Stimulated activated CD8-positive, alpha-beta memory T cell treated with anti-CD3 and anti-CD28 coated beads, Interleukin-15, amount 100 ng/mL, for 1 hour (primary cell): ENCODE measurements around the gene ANXA11.
A peak's percentile ranks its signal among the peaks of the same experiment; 100 is the strongest.
"Not testable (repeated sequence)": the region's sequence is repeated elsewhere in the genome, so short reads cannot be mapped to it uniquely, and the experiment has no call there.

Experiments used
- DNase-seq: peaks from one replicate; pipeline ENCODE4 v3.0.0-alpha.2; 2020; ENCODE audit warnings: low read depth

ANXA11 gene

DNA sequence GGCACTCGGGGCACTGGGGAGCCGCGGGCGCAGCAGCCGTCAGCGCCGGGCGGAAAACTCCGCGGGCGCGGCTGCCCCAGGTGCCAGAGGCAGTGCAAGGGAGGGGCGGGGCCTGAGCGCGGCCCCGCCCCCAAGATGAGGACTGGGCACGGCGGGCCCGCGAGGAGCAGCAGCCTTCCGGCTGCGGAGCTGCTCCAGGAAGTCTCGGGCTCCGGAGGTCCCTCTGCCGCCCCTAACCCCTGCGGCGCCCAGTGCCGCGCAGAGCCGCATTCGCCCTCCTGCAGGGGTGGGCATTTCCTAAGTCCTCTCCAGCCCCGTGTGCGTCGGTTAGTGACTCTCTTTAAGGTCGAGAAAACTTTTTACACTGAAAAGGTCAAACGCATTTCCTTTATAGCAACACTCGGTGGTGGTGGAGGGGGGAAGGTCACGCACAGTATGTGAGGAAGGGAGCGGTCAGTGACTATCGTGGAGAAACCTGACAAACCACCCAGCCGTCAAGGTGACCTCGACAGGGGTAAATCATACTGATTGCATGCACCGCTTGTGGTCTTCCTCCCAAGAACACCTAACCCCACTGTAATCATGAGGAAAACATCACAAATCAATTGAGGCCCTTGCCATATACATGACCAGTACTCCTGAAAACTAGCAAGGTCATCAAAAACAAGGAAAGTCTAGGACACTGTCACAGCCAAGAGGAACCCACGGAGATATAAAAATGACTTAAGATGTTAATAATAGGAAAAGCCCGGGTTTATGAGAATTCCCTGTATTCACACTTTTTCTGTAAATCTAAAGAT is at the start of gene ANXA11:
TSS of gene ANXA11 (minus strand) at position 61 of the 800 bp plus-strand sequence. CDS start 32,676 bp downstream, outside the sequence.
- peak; percentile 66 for DNase-seq

GRCh38 chr10:80254726-80255125 is 49.4 kb upstream of the ANXA11 start:
- not testable (repeated sequence) for DNase-seq

- not testable (repeated sequence) for DNase-seq
Observed at GRCh38 chr10:80253963-80254271, 48.6 kb upstream of the ANXA11 start.

DNA sequence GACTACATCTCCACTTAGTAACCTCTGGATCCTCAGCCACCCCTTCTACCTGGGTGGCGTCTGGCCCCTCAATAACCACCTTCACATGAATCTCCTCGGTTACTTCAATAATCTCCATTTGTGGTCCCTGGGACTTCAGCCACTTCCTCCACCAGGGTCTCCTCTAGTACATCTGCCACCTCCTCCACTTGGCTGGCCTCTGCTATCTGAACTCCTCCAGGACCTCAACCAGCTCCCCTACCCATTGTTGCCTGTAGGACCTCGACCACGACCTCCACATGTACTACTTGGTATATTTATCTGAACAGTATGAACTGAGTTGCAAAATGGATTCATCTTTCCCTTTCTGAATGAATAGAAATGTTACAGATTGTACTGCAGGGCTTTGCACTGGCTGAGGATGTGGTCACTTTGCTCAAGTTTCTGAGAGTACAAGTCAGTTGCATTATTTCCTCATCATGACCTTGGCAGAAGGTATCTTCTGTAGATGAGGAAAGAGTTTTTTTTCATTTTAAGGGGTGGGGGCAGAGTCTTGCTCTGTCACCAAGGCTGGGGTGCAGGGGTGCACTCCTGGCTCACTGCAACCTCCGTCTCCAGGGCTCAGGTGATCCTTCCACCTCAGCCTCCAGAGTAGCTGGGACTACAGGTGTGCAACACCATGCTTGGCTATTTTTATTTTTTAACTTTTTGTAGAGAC is 48.1 kb upstream of the ANXA11 start:
- DNase-seq = no peak

DNA sequence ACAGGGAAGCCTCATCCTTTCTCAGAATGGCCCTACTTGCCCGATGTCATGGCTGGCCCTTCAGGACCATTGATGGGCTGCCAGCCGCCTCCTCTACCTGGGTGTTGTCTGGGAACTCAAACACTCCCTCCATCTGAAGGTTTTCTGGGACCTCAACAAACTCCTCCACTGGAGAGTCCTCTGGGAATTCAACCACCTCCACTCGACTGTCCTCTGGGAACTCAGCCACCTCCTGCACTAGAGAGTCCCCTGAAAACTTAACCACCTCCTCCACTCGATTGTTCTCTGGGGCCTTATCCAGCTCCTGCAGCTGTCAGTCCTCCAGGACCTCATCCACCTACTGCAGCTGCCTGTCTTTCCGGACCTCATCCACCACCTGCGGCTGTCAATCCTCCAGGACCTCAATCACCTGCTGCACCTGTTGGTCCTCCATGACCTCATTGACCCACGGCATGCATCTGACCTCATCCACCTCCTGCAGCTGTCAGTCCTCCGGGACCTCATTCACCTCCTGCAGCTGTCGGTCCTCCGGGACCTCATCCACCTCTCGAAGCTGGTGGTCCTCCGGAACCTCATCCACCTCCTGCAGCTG is 47.1 kb upstream of the ANXA11 start:
- no peak for DNase-seq

- DNase-seq = not testable (repeated sequence)
Observed at GRCh38 chr10:80251703-80252280, 46.5 kb upstream of the ANXA11 start.

DNA sequence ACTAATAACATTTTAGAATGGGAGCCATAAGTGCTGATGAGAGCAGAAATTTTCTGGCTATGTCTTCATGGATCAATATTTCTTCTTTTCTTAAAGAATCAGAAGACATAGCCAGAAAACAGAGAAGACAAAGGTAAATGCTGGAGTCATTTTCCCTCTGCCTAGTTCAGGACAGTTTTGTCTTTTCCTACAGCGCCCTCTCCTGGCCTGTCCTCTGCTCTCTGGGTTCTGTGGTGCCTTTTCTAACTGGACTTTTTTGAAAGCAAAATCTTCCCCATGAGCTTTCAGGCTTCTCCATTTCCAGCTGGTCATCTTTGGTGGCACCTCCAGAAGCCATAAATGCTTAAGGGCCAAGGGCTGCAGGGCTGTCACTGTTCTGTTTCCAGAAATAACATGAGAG is 45.1 kb upstream of the ANXA11 start:
- not testable (repeated sequence) for DNase-seq

DNA sequence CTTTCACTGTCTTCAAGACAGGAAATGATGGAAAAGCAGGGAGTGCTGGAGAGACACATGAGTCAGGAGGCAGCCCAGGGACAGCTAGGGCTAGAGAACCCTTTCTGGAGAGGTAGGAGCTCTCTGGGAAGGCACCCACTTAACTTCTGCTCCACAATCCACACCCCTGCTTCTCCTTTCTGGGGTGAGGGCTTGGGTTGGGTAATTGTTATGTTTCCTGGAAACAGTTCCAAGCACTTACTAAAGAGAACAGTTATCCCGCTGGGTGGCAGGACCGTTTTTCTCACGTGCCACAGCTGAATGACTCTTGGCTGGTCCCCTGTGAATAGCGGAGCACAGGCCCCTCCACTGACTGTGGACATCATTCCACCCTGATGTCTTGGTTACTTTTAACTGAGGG is 44.6 kb upstream of the ANXA11 start:
- not testable (repeated sequence) for DNase-seq

GRCh38 chr10:80247611-80248010 is 42.3 kb upstream of the ANXA11 start:
- not testable (repeated sequence) for DNase-seq

DNA sequence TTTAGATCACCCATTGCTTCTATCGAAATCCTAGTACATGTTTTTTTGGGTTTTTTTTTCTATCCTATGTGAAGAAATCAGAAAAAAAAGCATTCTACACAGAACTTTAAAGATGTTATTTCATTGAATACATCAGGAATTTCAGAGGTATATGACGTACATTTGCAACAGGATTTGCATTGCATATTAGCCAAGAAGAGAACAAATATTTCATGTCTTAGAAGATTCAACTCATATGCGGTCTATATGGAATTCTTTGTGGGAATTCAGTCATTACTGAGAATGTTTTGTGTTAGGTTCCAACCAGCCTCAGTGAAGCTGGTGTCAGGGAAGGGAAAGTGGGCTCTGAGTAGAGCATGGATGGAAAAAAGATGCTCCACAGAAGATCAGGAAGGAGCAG is 39.0 kb upstream of the ANXA11 start:
- not testable (repeated sequence) for DNase-seq

DNA sequence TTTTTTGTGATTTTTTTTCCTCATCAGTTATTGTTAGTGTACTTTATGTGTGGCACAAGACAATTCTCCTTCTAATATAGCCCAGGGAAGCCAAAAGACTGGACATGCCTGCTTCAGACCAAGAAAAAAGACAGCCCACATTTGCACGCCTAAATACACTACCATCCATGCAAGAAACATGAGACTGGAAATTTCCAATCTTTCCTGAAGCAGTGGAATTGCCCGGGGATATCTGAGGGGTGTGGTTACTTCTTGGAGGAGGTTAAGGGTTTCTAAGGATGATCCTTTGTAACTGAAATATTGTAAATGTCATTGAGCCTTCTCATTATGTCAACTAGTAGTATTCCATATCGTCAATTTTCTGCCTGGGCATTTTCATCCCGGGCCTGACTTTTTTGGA is 37.0 kb upstream of the ANXA11 start:
- not testable (repeated sequence) for DNase-seq

DNA sequence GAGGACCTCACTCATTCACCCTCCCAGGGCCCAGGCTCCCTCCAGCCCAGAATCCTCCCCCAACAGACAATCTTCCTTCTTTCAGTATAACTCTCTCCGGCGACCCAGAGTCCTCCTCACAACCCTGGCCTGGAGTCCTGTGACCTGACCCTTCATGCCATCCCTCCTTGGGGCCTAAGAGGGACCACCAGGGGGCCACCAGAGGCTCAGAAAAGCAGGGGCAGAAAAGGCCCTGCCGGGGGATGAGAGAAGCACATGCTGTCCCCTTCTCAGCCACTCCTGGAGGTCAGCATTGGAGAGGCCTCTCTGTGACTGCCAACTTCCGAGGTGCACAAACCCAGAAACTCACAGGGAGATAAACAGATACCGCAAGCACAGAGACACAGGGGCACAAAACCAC is 31.1 kb upstream of the ANXA11 start:
- DNase-seq = not testable (repeated sequence)

DNA sequence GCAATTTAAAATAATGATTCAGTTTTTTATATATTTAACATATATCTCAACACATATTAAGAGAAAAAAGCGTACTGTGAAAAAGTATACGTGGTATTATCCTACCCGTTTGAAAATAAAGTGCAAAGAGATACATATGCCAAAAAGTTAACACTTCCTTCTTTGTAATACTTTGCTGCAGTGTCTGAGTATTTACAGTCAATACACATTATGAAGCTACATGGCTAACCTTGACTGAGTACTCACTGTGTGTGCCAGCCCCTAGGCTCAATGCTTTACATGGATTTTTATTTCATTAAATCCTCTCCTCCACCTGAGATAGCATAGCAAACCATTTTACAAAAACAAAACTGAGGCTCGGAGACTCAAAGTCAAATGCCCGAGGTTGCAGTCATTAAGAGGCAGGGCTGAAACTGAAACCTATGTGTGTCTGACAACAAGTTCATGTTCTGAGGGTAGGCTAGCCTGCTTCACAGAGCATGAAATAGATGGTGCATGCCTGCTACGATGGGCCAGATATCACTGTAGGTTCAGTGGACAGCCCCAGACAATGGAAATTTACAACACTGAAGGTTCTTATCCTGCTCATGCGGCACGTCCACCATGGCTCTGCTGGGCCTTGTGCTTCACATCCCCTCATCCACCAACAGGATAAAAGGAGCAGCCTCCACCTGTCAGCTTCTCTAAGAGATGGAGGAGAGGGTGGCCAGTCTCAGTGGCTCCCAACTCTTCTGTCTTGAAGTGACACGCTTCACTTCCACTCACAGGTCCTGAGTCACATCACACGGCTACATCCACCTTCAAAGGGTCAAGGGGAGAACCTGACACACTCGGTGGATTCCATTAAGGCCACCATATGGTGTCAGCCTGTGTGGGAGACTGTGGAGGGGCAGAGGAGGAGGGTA is 29.2 kb upstream of the ANXA11 start:
- DNase-seq = not testable (repeated sequence)

- not testable (repeated sequence) for DNase-seq
Observed at GRCh38 chr10:80233871-80234270, 28.5 kb upstream of the ANXA11 start.

DNA sequence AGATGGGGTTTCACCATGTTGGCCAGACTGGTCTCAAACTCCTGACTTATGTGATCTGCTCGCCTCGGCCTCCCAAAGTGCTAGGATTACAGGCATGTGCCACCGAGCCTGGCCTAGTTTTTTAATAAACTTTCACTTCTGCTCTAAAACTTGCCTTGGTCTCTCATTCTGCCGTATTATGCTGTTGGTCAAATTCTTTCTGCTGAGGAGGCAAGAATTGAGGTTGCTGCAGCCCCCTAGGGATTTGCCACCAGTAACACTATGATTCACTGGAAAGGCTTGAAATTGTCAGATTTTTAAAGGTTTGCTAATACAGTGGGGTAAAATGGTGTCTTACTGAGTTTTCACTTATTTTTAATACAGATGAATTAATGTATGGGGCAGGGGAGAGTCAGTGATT is 21.4 kb upstream of the ANXA11 start:
- DNase-seq = not testable (repeated sequence)

DNA sequence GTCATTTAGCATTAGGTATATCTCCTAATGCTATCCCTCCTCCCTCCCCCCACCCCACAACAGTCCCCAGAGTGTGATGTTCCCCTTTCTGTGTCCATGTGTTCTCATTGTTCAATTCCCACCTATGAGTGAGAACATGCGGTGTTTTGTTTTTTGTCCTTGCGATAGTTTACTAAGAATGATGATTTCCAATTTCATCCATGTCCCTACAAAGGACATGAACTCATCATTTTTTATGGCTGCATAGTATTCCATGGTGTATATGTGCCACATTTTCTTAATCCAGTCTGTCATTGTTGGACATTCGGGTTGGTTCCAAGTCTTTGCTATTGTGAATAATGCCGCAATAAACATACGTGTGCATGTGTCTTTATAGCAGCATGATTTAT is 17.7 kb upstream of the ANXA11 start:
- not testable (repeated sequence) for DNase-seq

- not testable (repeated sequence) for DNase-seq
Observed at GRCh38 chr10:80218878-80219277, 13.5 kb upstream of the ANXA11 start.

GRCh38 chr10:80214368-80214982 is 9.1 kb upstream of the ANXA11 start:
- not testable (repeated sequence) for DNase-seq

DNA sequence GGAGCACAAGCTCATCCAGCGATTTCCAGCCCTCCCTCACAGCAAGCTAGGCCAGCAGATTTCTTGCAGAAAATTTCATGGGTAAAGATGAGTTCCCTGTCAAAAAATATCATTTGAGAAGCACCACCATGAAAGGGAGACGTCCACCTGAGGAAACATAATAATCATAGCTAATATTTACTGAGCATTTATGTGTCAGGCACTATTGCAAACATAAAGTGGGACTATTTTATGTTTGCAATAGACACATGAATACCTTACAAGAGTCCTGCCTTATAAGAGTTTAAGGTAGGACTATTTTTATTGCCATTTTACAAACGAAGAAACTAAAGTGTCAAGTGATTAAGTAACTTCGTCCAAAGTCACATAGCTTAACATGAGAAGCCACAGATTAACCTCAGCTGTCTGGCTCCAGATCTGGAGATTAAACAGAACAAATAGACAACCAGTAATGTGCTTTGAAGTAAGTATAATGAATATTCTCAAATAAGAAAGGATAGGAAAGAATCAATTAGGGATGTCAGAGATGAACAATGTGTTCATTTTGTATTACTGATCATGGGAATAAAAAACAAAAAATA is 7.3 kb upstream of the ANXA11 start:
- not testable (repeated sequence) for DNase-seq

- no peak for DNase-seq
Observed at GRCh38 chr10:80211786-80212185, 6.4 kb upstream of the ANXA11 start.

DNA sequence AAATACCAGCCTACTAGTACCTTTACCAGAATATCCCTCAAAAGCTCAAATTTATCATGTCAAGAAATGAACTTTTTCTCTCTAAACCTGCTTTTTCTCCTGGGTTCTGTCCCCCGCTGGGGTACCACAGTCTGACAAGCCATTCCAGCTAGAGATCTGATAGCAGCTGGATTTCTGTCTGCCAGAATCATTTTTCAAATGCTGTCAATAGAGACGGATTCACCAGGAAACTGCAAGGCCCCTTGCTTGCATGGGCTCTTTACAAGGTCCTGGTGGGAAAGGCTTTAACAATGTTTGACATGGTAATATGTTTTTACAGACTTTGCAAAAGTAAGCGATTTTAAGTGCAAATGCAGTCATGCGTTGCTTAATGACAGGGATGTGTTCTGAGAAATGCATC is 4.9 kb upstream of the ANXA11 start:
- DNase-seq = no peak
